Activated naive CD8-positive, alpha-beta T cell treated with anti-CD3 and anti-CD28 coated beads, Interleukin-2, amount 50 U/mL, for 24 hours (primary cell): ENCODE measurements around the gene CLEC2A.

ENCODE experiments used
- ATAC-seq: fragments of 150-1000 bp; cut with Tn5 transposase; one replicate; pipeline ENCODE4 v1.10.0; 2021
- DNase-seq: peaks from one replicate; pipeline ENCODE4 v3.0.0; 2021
- H3K27ac Mint-ChIP-seq: one replicate; pipeline ENCODE4 v1.8.0; 2021; ENCODE audit warnings: mild to moderate bottlenecking, mixed read lengths
- H3K27me3 Mint-ChIP-seq: one replicate; pipeline ENCODE4 v1.8.0; 2021; ENCODE audit warnings: mixed read lengths
- H3K36me3 Mint-ChIP-seq: one replicate; pipeline ENCODE4 v1.8.0; 2021; ENCODE audit warnings: low read depth, mixed read lengths
- H3K4me1 Mint-ChIP-seq: one replicate; pipeline ENCODE4 v1.8.0; 2021; ENCODE audit warnings: mixed read lengths
- H3K4me3 Mint-ChIP-seq: one replicate; pipeline ENCODE4 v1.8.0; 2021; ENCODE audit warnings: mild to moderate bottlenecking, moderate library complexity, mixed read lengths
- H3K9me3 Mint-ChIP-seq: one replicate; pipeline ENCODE4 v1.8.0; 2021; ENCODE audit warnings: mixed read lengths

The CLEC2A gene

DNA sequence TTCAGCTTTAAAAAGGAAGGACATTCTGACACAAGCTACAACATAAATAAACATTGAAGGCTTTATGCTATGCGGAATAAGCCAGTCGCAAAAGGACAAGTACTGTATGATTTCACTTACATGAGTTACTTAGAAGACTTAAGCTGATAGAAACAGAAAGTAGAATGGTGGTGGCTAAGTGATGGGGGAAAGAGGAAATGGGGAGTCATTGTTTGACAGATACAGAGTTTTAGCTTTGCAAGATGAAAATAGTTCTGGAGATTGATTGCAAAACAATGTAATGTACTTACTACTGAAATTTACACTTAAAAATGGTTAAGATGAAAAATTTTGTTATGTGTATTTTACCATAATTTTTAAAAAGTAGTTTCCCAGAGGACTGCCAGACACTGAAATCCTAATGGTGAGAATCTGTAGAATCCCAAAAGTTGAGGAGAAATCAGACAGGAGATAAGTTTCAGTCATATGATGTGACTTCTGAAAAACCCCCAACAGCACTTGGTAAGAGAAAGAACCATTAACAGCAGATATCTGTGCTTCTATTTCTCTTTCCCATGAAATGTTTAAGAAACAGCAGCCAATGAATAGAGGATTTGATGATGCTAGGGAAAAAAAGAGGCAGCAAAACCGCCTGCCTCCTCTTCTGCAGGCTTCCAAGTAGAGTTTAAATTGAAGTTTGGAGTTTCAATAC, 16.6 kb upstream of the CLEC2A start:
- ATAC-seq (peak; percentile 82), DNase-seq (no peak)
- peak overlapping the region; percentile 46 for H3K27ac Mint-ChIP-seq
- no peaks in the 10 kb centered on the region for H3K9me3 Mint-ChIP-seq
- H3K27me3 Mint-ChIP-seq: no peaks in the 10 kb centered on the region
- H3K4me3 Mint-ChIP-seq: peak overlapping the region; percentile 35
- no peaks in the 10 kb centered on the region for H3K36me3 Mint-ChIP-seq
- peaks cover 47% of the 10 kb centered on the region for H3K4me1 Mint-ChIP-seq

DNA sequence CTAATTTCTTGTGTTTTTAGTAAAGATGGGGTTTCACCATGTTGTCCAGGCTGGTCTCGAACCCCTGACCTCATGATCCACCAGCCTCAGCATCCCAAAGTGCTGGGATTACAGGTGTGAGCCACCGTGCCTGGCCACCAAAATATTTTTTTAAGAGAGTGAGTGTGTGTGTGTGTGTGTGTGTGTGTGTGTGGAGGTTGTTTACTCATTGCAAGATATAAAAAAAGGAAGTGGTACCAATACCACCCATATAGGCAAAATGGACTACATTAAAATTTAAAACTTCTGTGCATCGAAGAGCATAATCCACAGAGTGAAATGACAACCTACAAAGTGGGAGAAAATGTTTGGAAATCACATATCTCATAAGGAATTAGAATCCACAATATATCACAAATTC, 15.5 kb upstream of the CLEC2A start:
- Mint-ChIP-seq H3K27ac (no peak overlapping the region), H3K27me3 (peaks cover 3% of the 10 kb centered on the region), H3K4me3 (no peak overlapping the region), H3K36me3 (no peaks in the 10 kb centered on the region), H3K9me3 (no peaks in the 10 kb centered on the region), H3K4me1 (peaks cover 54% of the 10 kb centered on the region)
- DNase-seq: no peak
- no peak for ATAC-seq

DNA sequence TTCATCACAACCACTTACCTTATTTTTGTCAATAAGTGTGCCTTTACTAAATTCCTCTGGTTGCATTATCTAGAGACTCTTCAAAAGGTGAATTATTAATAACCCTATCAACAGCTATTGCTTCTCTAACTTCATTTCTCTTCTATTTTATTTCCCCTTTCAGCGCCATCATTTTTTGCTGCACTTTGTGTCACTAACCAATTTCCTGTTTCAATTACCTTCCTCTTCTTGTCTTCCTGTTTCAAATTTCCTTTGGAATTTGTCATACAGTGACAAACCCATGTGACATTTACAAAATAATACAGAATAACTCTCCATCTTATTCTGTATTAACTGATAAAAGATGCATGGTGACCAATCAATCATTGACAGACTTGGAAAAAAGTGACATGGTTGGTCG, 12.2 kb upstream of the CLEC2A start:
- Mint-ChIP-seq H3K36me3 (no peaks in the 10 kb centered on the region), H3K4me1 (peaks cover 36% of the 10 kb centered on the region), H3K27ac (no peak overlapping the region), H3K4me3 (no peak overlapping the region), H3K27me3 (peaks cover 3% of the 10 kb centered on the region), H3K9me3 (no peaks in the 10 kb centered on the region)
- ATAC-seq (no peak), DNase-seq (no peak)

DNA sequence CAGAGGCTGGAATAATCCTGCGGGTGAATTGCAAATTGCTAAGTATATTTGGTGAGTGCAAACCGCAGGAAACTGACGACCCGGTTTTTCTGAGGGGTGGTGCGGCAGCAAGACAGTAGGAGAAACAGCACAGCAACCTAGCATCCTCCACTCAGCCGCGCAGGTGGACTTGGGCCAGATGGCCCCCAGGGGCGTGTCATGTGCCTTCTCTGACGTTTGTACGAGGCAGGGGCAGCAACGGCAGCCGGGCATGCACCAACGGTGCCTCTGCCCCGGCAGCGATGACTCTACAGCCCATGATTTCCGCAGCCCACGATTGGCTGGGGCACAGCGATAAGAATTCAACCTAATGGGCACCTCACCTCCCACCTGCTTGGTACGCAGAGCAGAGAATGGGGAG, 11.1 kb upstream of the CLEC2A start:
- Mint-ChIP-seq H3K4me1 (peaks cover 24% of the 10 kb centered on the region), H3K4me3 (peak overlapping the region; percentile 62), H3K27ac (no peak overlapping the region), H3K27me3 (peaks cover 3% of the 10 kb centered on the region), H3K36me3 (no peaks in the 10 kb centered on the region), H3K9me3 (no peaks in the 10 kb centered on the region)
- DNase-seq (peak; percentile 12), ATAC-seq (peak; percentile 68)

DNA sequence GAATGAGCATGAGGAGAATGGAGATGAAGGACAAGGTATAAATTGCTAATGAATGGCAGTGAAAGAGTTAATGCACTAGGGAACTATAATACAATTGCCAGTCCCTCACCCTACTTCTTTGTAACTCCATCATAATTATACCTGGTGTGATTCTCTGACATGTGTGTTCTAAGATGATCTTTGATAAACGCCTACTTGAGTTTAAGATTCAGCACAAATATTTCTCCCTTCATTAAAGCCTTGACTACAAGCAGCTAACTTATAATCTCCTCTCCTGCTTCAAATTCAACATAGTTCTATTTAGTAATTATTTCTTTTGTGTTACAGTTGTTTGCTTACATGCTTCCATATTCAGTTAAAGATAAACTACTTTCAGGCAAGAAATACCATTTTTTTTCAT, 9.7 kb upstream of the CLEC2A start:
- Mint-ChIP-seq H3K27ac (no peak overlapping the region), H3K9me3 (no peaks in the 10 kb centered on the region), H3K4me3 (no peak overlapping the region), H3K4me1 (peaks cover 17% of the 10 kb centered on the region), H3K27me3 (peaks cover 3% of the 10 kb centered on the region), H3K36me3 (no peaks in the 10 kb centered on the region)
- DNase-seq: no peak
- ATAC-seq: no peak

DNA sequence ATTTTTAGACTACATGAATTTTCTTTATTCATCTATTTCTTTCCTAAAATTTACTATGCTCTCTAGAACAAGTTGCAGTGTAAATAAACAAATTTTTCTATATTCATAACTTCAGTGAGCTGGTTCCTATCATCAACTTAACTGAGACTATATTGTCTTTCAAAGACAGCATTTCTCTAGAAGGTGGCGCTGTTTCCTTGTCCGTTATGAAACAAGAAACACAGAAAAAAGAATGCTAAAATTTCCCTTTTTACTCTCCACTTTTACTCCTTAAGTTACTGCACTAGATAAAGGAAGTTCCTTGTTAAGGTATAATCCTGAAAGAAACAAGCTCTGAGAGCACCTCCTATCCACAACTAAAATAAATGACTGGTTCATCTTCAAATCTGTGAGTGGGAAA, 8.2 kb upstream of the CLEC2A start:
- DNase-seq: no peak

DNA sequence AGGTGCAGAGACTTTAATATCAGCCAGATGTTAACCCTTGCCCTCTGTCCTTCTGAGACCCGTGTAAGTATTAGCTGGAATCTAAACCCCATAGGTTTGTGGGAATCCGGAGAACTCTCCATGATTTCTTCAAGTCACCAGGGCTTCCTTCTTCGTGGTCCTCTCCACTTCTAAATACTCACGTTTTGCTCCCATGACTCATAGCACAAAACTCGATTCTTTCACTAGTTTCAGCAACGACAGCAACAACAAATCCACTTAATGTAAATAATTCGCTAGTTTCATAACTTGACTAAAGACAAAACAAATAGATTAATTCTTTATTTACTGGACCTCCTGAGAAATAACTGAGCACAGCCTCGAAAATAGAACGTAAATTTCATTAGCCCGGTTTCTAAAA, 4.4 kb upstream of the CLEC2A start:
- Mint-ChIP-seq H3K9me3 (no peaks in the 10 kb centered on the region), H3K36me3 (no peaks in the 10 kb centered on the region), H3K4me3 (no peak overlapping the region), H3K4me1 (peaks cover 2% of the 10 kb centered on the region), H3K27me3 (no peaks in the 10 kb centered on the region), H3K27ac (no peak overlapping the region)
- ATAC-seq (no peak), DNase-seq (no peak)

More for the DNA sequence above, 8.2 kb upstream of the CLEC2A start:
- no peaks in the 10 kb centered on the region for H3K9me3 Mint-ChIP-seq
- H3K4me1 Mint-ChIP-seq: peaks cover 17% of the 10 kb centered on the region
- ATAC-seq: no peak
- H3K36me3 Mint-ChIP-seq: no peaks in the 10 kb centered on the region
- no peak overlapping the region for H3K27ac Mint-ChIP-seq
- H3K4me3 Mint-ChIP-seq: no peak overlapping the region
- H3K27me3 Mint-ChIP-seq: peaks cover 3% of the 10 kb centered on the region

DNA sequence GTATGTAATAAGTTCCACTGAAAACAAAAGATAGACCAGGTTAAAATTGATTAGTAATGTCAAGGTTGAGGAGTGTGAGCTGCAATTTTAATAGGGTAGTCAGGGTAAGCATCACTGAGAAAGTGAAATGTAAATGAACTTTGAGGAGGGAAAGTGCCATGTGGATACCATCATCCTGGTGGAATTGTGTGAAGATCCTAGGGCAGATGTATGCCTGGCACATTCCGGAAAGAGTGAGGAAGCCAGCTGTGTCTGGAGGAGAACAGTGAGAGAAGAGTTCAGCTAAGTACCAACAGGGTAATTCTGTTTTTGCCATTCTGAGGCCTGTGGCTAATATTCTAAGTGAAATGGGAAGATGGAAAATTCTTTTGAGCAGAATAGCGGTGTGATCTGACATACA, 2.9 kb upstream of the CLEC2A start:
- no peak for ATAC-seq
- H3K27me3 Mint-ChIP-seq: no peaks in the 10 kb centered on the region
- no peaks in the 10 kb centered on the region for H3K36me3 Mint-ChIP-seq
- no peak overlapping the region for H3K4me3 Mint-ChIP-seq
- no peaks in the 10 kb centered on the region for H3K9me3 Mint-ChIP-seq
- no peak for DNase-seq
- H3K27ac Mint-ChIP-seq: no peak overlapping the region
- H3K4me1 Mint-ChIP-seq: no peaks in the 10 kb centered on the region

DNA sequence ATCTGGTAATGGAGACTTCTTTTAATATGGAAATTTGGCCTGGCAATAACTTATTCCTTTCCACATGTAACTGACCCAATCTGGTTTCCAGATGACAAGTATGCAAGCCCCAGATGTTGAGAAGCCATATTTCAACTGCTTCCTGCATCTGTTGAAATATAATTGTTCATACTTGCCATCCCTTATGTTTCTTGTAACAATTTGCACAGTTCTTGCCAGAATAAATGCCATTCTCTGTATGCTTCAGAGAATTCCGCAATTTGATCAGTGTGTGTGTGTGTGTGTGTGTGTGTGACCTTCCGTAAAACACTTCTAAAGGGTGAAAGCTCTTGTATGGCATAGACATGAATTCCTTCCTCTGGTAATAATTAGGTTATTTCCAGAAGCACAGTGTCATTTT, 1.8 kb upstream of the CLEC2A start:
- Mint-ChIP-seq H3K27ac (no peak overlapping the region), H3K4me3 (no peak overlapping the region), H3K27me3 (no peaks in the 10 kb centered on the region), H3K4me1 (no peaks in the 10 kb centered on the region), H3K9me3 (no peaks in the 10 kb centered on the region), H3K36me3 (no peaks in the 10 kb centered on the region)
- DNase-seq: no peak
- ATAC-seq: no peak

DNA sequence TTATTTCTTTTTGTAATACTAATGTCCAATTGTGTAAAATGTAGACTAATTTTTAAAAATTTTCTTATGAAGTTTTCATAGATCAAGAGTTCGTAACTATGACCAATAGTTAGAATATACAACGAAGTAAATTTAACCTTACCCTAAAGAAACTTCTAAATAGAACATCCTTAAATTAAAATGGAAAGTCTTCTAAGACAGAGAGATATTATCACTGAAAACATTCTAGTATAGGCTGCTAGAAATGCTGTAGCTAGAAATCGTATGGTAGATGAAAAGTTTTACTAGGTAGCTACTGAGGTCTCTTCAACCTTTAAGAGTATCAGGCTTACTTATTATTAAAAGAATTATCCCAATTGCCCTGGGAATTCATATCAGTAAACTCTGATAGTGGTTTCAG, 925 bp downstream of the CLEC2A start:
- no peaks in the 10 kb centered on the region for H3K9me3 Mint-ChIP-seq
- no peak overlapping the region for H3K27ac Mint-ChIP-seq
- no peak for DNase-seq
- H3K4me3 Mint-ChIP-seq: no peak overlapping the region
- ATAC-seq: no peak
- no peaks in the 10 kb centered on the region for H3K27me3 Mint-ChIP-seq
- H3K4me1 Mint-ChIP-seq: peaks cover 2% of the 10 kb centered on the region
- H3K36me3 Mint-ChIP-seq: no peaks in the 10 kb centered on the region

DNA sequence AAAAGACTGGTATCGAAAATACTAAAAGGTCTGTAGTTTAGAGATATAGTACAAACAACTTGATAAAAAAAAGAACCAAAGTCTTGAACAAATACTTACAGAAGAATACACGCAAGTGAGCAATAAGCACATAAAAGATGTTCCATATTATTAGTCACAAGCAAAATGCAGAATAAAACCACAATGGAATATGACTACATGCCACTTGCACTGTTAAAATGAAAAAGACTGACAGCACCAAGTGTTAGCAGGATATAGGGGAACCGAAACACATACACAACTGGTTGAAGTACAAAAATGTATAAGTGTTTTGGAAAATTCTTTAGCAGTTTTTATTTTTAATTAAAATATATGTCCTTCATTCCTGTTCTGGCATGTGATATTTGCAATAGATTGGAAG, 3.6 kb downstream of the CLEC2A start:
- H3K4me1 Mint-ChIP-seq: peaks cover 7% of the 10 kb centered on the region
- DNase-seq (no peak), ATAC-seq (no peak)
- no peaks in the 10 kb centered on the region for H3K36me3 Mint-ChIP-seq
- H3K27ac Mint-ChIP-seq: no peak overlapping the region
- H3K9me3 Mint-ChIP-seq: no peaks in the 10 kb centered on the region
- H3K4me3 Mint-ChIP-seq: no peak overlapping the region
- no peaks in the 10 kb centered on the region for H3K27me3 Mint-ChIP-seq

DNA sequence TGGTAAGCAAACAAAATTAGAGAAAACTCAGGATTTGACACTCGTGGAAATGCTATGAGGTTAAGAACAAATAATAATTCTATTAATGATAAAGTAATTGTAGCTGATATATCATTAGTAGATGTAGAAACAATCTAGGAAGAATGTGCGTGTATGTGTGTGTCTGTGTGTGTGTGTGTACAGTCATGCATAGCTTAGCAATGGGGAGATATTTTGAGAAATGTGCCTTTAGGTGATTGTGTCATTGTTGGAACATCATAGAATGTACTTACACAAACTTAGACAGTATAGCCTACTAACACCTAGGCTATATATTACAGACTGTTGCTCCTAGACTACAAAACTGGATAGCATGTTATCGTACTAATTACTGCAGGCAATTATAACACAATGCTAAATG, 5.3 kb downstream of the CLEC2A start:
- Mint-ChIP-seq H3K9me3 (no peaks in the 10 kb centered on the region), H3K4me1 (peaks cover 16% of the 10 kb centered on the region), H3K36me3 (no peaks in the 10 kb centered on the region), H3K4me3 (no peak overlapping the region), H3K27me3 (no peaks in the 10 kb centered on the region), H3K27ac (no peak overlapping the region)
- DNase-seq (no peak), ATAC-seq (no peak)

DNA sequence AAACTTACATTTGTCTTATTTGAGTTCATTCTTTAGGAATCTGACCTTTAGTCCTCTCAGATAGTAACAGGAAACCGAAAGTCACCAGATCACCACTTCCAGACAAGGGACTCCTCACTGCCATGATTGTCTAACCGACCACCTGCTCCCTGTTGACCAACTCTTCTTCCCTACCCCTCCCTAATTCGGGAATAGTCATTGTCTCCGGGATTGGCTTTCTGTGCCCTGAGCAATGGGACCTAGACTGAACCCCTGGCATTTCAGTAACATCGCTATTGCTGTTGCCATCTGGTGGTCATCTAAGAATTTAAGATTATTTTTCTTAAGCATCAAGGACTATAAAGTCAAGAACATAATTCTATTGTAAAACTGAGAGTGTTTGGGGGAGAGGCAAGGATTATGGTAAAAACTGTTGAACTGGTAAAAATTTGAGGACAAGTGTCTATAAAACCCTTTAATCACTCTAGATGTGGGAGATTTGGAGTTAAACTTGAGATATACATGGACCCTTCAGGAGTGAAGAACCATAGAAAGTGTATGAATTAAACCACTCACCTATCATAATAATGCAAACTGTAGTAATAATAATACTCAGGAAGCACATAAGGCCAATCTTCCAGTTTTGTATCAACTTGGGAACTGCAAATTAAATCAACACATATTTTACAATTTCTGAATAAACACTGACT, 6.3 kb downstream of the CLEC2A start:
- Mint-ChIP-seq H3K27me3 (no peaks in the 10 kb centered on the region), H3K4me1 (peaks cover 16% of the 10 kb centered on the region), H3K36me3 (no peaks in the 10 kb centered on the region), H3K4me3 (peak overlapping the region; percentile 64), H3K27ac (peak overlapping the region; percentile 26), H3K9me3 (no peaks in the 10 kb centered on the region)
- peak; percentile 52 for ATAC-seq
- no peak for DNase-seq

DNA sequence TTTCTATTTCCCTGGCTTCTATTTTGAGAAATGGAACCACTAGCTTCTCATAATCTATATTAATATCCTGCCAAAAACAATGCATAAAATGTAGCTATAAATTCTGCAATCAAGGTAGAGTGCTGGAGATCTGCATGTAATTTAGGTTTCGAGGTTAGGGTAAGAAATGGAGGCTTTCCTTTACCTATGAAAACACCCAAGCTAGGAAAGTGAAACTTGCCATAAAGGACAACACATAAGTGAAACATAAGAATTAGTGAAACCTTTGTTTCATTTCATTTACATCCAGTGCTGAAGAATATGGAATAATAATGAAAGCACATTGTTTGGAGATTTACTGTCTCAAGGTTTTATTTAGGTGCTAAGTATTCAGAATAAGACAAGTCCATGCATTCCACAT, 9.7 kb downstream of the CLEC2A start:
- ATAC-seq (no peak), DNase-seq (no peak)
- peaks cover 13% of the 10 kb centered on the region for H3K4me1 Mint-ChIP-seq
- no peaks in the 10 kb centered on the region for H3K36me3 Mint-ChIP-seq
- no peaks in the 10 kb centered on the region for H3K27me3 Mint-ChIP-seq
- no peak overlapping the region for H3K4me3 Mint-ChIP-seq
- no peak overlapping the region for H3K27ac Mint-ChIP-seq
- no peaks in the 10 kb centered on the region for H3K9me3 Mint-ChIP-seq

DNA sequence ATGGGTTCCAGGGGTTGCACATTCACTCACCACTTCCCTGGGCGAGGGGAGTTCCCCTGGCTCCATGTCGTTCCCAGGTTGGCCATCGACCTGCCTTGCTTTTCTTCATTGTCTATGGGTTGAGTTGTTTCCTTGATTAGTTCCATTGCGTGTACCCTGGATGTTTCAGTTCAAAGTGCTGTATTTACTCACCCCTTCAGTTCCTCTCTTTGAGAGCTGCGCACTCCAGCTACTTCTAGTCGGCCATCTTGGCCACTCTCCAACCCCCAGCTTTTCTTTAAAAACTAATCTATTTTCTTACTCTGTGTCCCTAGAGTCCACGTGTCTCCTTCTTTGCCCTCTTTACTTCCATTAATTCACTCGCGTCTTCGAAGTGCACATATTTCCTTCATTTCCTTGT, 11.7 kb downstream of the CLEC2A start:
- peaks cover 9% of the 10 kb centered on the region for H3K4me1 Mint-ChIP-seq

More for the DNA sequence above, 11.7 kb downstream of the CLEC2A start:
- no peaks in the 10 kb centered on the region for H3K36me3 Mint-ChIP-seq
- ATAC-seq: no peak
- H3K27me3 Mint-ChIP-seq: no peaks in the 10 kb centered on the region
- DNase-seq: no peak
- H3K9me3 Mint-ChIP-seq: no peaks in the 10 kb centered on the region
- H3K4me3 Mint-ChIP-seq: no peak overlapping the region
- H3K27ac Mint-ChIP-seq: no peak overlapping the region
